Ascending aorta (tissue), 2 donors: ENCODE data around the gene PREX1. TPM values are rescaled to one million over a fixed set of nuclear protein-coding genes. Genes with fewer than 3 reads are reported as not detected.

Experiments used
- DNase-seq, 2 donors: peaks; one replicate each; pipeline ENCODE4 v3.0.0-alpha.2; 2019; ENCODE audit warnings: low spot score in 2 of 2
- H3K27ac ChIP-seq, 2 donors: fragments of 200-600 bp; sonication (generic); one replicate each; pipeline ENCODE4 v1.5.1; 2016 to 2017; ENCODE audit warnings: mild to moderate bottlenecking in 1 of 2
- H3K27me3 ChIP-seq: fragments of 200-600 bp; sonication (generic); one replicate; pipeline ENCODE4 v1.5.1; 2017
- H3K36me3 ChIP-seq, 2 donors: fragments of 200-600 bp; sonication (generic); one replicate each; pipeline ENCODE4 v1.5.1; 2016
- H3K4me1 ChIP-seq, 2 donors: fragments of 200-600 bp; sonication (generic); one replicate each; pipeline ENCODE4 v1.5.1; 2016 to 2017; ENCODE audit warnings: mild to moderate bottlenecking in 1 of 2
- H3K4me3 ChIP-seq, 2 donors: fragments of 200-600 bp; sonication (generic); one replicate each; pipeline ENCODE4 v1.5.1; 2016 to 2017; ENCODE audit warnings: mild to moderate bottlenecking in 1 of 2
- H3K9me3 ChIP-seq, 2 donors: fragments of 200-600 bp; sonication (generic); one replicate each; pipeline ENCODE4 v1.5.1; 2016
- CTCF ChIP-seq, 3 experiments: fragments of 200-600 bp in 2 of 3; fragments of 450-650 bp in 1 of 3; sonication (generic) in 2 of 3; IDR thresholded peaks; one replicate each; pipeline ENCODE4 v1.5.1; 2016 to 2019; ENCODE audit warnings: antibody characterized with exemption in 3 of 3, mild to moderate bottlenecking in 1 of 3, moderate library complexity in 1 of 3
- intact Hi-C: fragments of 100-400 bp; cut with DNase I; formaldehyde crosslinking; loops from one replicate; pipeline ENCODE4 v1.15.1; 2023
- total RNA-seq: library from RNA; depleted of rRNA; stranded (reverse); fragments of >200 nt; gene quantifications from one replicate; pipeline ENCODE4 v1.1.0, GENCODE V29; 2016

PREX1 gene
- total RNA-seq, 1 donor from 2014 or later: 75.4 TPM

GRCh38 chr20:48749437-48749836 lies 78.4 kb downstream of the PREX1 start:
- Histone ChIP-seq H3K27ac (no peak overlapping the region), H3K4me3 (no peak overlapping the region), H3K4me1 (no peaks in the 10 kb centered on the region), H3K27me3 (no peaks in the 10 kb centered on the region), H3K9me3 (no peaks in the 10 kb centered on the region), H3K36me3 (peaks cover 4 to 8% of the 10 kb centered on the region in 2 donors)
- DNase-seq: no peak
- no peak for TF ChIP-seq CTCF (IDR thresholded peaks at IDR 0.05)
- intact Hi-C loops: no loop called here

GRCh38 chr20:48748556-48748955 lies 79.2 kb downstream of the PREX1 start:
- Histone ChIP-seq H3K4me1 (no peaks in the 10 kb centered on the region), H3K9me3 (no peaks in the 10 kb centered on the region), H3K27me3 (no peaks in the 10 kb centered on the region), H3K36me3 (peaks cover 13 to 17% of the 10 kb centered on the region in 2 donors), H3K4me3 (no peak overlapping the region), H3K27ac (no peak overlapping the region)
- no peak for TF ChIP-seq CTCF (IDR thresholded peaks at IDR 0.05)
- intact Hi-C loops: no loop called here
- no peak for DNase-seq

DNA sequence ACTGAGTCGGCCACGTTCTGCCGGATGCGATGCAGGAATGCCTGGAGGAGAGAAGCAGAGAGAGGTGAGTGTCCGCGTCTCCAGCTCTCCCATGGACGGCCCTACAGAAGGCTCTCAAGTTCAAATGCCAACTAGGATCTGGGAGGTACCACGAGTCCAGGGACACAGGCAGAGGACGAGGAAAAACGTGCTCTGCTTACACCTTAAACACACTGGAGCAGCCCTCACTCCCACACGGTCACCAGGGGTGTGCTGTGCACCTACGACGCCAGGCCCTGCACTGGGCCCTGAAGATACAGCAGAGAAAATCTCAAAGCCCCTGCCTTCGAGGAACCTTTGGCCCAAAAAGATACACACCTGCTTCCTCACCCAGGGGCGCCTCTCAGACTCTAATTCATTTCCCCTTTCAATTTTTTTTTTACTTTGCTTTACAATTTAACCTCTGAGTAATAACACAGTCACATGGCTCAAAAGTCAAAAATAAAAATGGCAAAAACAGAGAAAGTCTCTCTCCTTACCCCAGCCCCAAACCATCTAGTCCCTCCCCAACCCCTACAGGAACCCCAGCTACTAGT lies 79.9 kb downstream of the PREX1 start:
- TF ChIP-seq CTCF (IDR thresholded peaks at IDR 0.05): no peak
- intact Hi-C loops: no loop called here
- peaks cover 19 to 23% of the 10 kb centered on the region in 2 donors for H3K36me3 ChIP-seq
- no peaks in the 10 kb centered on the region for H3K27me3 ChIP-seq
- H3K4me1 ChIP-seq: no peaks in the 10 kb centered on the region
- DNase-seq: no peak
- no peak overlapping the region for H3K4me3 ChIP-seq
- H3K27ac ChIP-seq: no peak overlapping the region
- no peaks in the 10 kb centered on the region for H3K9me3 ChIP-seq

- Histone ChIP-seq H3K27ac (no peak overlapping the region), H3K9me3 (no peaks in the 10 kb centered on the region), H3K4me3 (no peak overlapping the region), H3K4me1 (no peaks in the 10 kb centered on the region), H3K27me3 (no peaks in the 10 kb centered on the region), H3K36me3 (peaks cover 33 to 37% of the 10 kb centered on the region in 2 donors)
- DNase-seq: no peak
- intact Hi-C loops: no loop called here
- TF ChIP-seq CTCF (IDR thresholded peaks at IDR 0.05): no peak
Observed at GRCh38 chr20:48745330-48745729, 82.5 kb downstream of the PREX1 start.

DNA sequence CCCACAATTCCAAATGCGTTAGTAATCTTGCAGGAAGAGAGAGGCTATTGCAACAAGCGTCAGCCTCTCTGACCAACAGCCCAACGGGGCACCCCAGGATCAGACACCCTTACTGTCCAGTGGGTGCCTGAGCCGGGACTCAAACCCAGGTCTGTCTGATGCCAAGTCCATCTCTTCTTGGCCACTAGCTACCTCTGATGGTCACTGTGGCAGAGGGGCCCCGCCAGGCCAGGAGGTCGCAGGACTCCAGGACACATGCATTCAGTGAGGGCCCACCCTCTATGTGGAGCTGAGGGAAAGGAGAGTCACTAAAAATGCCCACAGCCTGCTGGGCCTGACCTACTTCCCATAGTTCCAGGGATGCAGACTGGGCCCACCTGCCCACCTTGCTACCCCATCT lies 83.3 kb downstream of the PREX1 start:
- Histone ChIP-seq H3K4me3 (no peak overlapping the region), H3K4me1 (peaks cover 0 to under 1% of the 10 kb centered on the region in 2 donors), H3K27ac (no peak overlapping the region), H3K27me3 (no peaks in the 10 kb centered on the region), H3K9me3 (no peaks in the 10 kb centered on the region), H3K36me3 (peaks cover 33 to 37% of the 10 kb centered on the region in 2 donors)
- intact Hi-C loops: no loop called here
- TF ChIP-seq CTCF (IDR thresholded peaks at IDR 0.05): no peak
- no peak for DNase-seq

- no peak for TF ChIP-seq CTCF (IDR thresholded peaks at IDR 0.05)
- Histone ChIP-seq H3K36me3 (peaks cover 33 to 37% of the 10 kb centered on the region in 2 donors), H3K27ac (no peak overlapping the region), H3K4me3 (no peak overlapping the region), H3K27me3 (no peaks in the 10 kb centered on the region), H3K9me3 (no peaks in the 10 kb centered on the region), H3K4me1 (peaks cover 0 to 6% of the 10 kb centered on the region in 2 donors)
- DNase-seq: no peak
- intact Hi-C loops: no loop called here
Observed at GRCh38 chr20:48743807-48744206, 84.0 kb downstream of the PREX1 start.
